D721Med (cell line): ENCODE data around the gene SYNE1.

Source experiments
- DNase-seq: peaks from one replicate; pipeline ENCODE4 v3.0.0; 2011; ENCODE audit warnings: low spot score; ENCODE audit not compliant: insufficient read length
- FAIRE-seq: peaks from 2 replicates; lab custom pipeline; 2011; peaks lifted over from hg19 to GRCh38; lab: Jason Lieb, UNC
- CTCF ChIP-seq: IDR thresholded peaks from 2 replicates; pipeline ENCODE4 v1.5.1; 2012; ENCODE audit warnings: mild to moderate bottlenecking, control low read depth; ENCODE audit not compliant: insufficient read depth; ENCODE audit errors: missing control alignments

Gene SYNE1

DNA sequence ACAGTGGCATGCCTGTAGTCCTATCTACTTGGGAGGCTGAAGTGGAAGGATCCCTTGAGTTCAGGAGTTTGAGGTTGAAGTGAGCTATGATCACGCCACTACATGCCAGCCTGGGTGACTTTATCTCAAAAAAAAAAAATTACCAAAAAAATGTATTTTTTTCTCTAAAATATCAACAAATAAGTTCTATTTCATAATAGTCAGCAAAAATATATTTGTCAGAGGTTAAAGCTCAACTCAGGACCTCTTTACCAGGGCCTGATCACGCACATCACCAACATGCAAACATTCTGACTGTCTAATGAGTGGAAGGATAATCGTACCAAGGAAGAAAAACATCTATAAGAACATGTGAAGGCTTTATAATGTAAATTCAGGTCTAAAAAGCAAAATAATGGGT, 387.0 kb downstream of the SYNE1 start:
- FAIRE-seq (no peak), DNase-seq (no peak)

GRCh38 chr6:152248980-152249379, 388.2 kb downstream of the SYNE1 start:
- TF ChIP-seq CTCF = no peak
- no peak for FAIRE-seq
- no peak for DNase-seq

More for the DNA sequence above, 387.0 kb downstream of the SYNE1 start:
- no peak for TF ChIP-seq CTCF

GRCh38 chr6:152246554-152247337, 390.4 kb downstream of the SYNE1 start:
- FAIRE-seq (no peak), DNase-seq (no peak)
- TF ChIP-seq CTCF = no peak

DNA sequence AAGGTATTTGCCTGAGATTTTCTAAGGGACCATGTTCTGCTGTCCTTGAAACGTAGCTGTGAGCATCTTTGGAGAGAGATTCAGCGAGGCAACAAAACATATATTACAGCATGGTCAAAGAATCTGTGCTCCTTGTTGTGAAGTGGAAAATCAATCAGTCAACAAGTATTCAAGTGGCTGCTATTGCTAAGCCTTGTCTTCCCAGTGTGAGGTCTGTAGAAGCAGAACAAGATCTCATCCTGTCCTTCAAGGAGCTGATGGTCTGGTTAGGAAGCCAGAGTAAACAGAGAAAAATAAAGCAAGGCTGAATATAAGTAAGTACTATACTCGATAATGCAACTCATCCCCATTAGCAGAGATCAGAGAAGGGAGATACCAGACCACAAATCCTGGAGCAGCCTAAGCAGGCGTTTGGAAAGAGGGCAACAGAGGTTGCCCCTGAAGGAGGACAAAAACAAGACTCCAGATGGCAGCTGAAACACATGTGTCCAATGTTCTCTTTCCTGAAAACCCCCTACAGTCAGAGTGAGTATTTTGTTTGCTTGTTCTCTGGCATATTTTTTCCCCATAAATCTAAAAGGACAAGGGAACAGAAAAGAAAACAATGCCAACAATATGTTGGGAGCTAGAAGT, 392.0 kb downstream of the SYNE1 start:
- no peak for DNase-seq
- TF ChIP-seq CTCF = no peak
- peak; percentile 66 for FAIRE-seq

GRCh38 chr6:152241013-152241766, 396.0 kb downstream of the SYNE1 start:
- FAIRE-seq = no peak
- DNase-seq = no peak
- no peak for TF ChIP-seq CTCF

- no peak for FAIRE-seq
- TF ChIP-seq CTCF = no peak
- DNase-seq = no peak
Observed at GRCh38 chr6:152240436-152240835, 396.7 kb downstream of the SYNE1 start.
